Brain microvascular endothelial cell (primary cell): ENCODE results near the gene FBXO48.

ENCODE experiments used
- DNase-seq: peaks from one replicate; pipeline ENCODE4 v3.0.0-alpha.2; 2020
- H3K27ac ChIP-seq: fragments of 250-450 bp; sonication (Bioruptor Pico); 2 replicates; pipeline ENCODE4 v1.5.1; 2020; ENCODE audit warnings: mild to moderate bottlenecking, moderate library complexity
- H3K27me3 ChIP-seq: fragments of 250-450 bp; sonication (Bioruptor Pico); replicated peaks from 2 replicates; pipeline ENCODE4 v1.5.1; 2020; ENCODE audit warnings: mild to moderate bottlenecking
- H3K36me3 ChIP-seq: fragments of 250-450 bp; sonication (Bioruptor Pico); replicated peaks from 2 replicates; pipeline ENCODE4 v1.5.1; 2020; ENCODE audit warnings: mild to moderate bottlenecking
- H3K4me3 ChIP-seq: 2 replicates; pipeline ENCODE4 v1.5.1; 2011; ENCODE audit warnings: low read depth, mild to moderate bottlenecking, control low read depth, low read length, moderate library complexity
- CTCF ChIP-seq: IDR thresholded peaks from 2 replicates; pipeline ENCODE4 v1.5.1; 2011; ENCODE audit warnings: low read depth, mild to moderate bottlenecking, moderate library complexity, low read length, control low read depth, inconsistent platforms; ENCODE audit errors: missing control alignments
- in situ Hi-C: cut with HindIII; loops from 2 replicates; pipeline ENCODE4 v1.10.0; 2017; ENCODE audit warnings: low sequenced_read_pairs, low pct_ligation_motif_present

FBXO48 gene

GRCh38 chr2:68431316-68431972 lies 35.6 kb downstream of the FBXO48 start:
- DNase-seq, result no peak
- in situ Hi-C loops, result no loop called here
- TF ChIP-seq CTCF, result no peak
- no peak overlapping the region for H3K27ac ChIP-seq
- H3K27me3 ChIP-seq, result no peaks in the 10 kb centered on the region
- no peaks in the 10 kb centered on the region for H3K36me3 ChIP-seq
- no peak overlapping the region for H3K4me3 ChIP-seq

GRCh38 chr2:68429311-68429826 lies 37.7 kb downstream of the FBXO48 start:
- no peak overlapping the region for H3K4me3 ChIP-seq
- no peak for DNase-seq
- H3K27ac ChIP-seq, result no peak overlapping the region
- H3K36me3 ChIP-seq, result no peaks in the 10 kb centered on the region
- in situ Hi-C loops, result no loop called here
- no peaks in the 10 kb centered on the region for H3K27me3 ChIP-seq
- no peak for TF ChIP-seq CTCF

- in situ Hi-C loops, result no loop called here
- Histone ChIP-seq H3K27me3 (no peaks in the 10 kb centered on the region), H3K27ac (no peak overlapping the region), H3K4me3 (no peak overlapping the region), H3K36me3 (no peaks in the 10 kb centered on the region)
- TF ChIP-seq CTCF, result no peak
- DNase-seq, result no peak
These were observed 38.3 kb downstream of the FBXO48 start for GRCh38 chr2:68428746-68429145.

GRCh38 chr2:68428126-68428525 lies 39.0 kb downstream of the FBXO48 start:
- DNase-seq, result no peak
- H3K27ac ChIP-seq, result no peak overlapping the region
- in situ Hi-C loops, result no loop called here
- H3K36me3 ChIP-seq, result no peaks in the 10 kb centered on the region
- no peak for TF ChIP-seq CTCF
- no peak overlapping the region for H3K4me3 ChIP-seq
- H3K27me3 ChIP-seq, result no peaks in the 10 kb centered on the region

GRCh38 chr2:68426848-68427579 lies 40.1 kb downstream of the FBXO48 start:
- H3K27me3 ChIP-seq, result no peaks in the 10 kb centered on the region
- H3K36me3 ChIP-seq, result no peaks in the 10 kb centered on the region
- in situ Hi-C loops, result no loop called here
- peak; percentile 31 for DNase-seq
- H3K4me3 ChIP-seq, result no peak overlapping the region
- TF ChIP-seq CTCF, result no peak
- H3K27ac ChIP-seq, result no peak overlapping the region
